Measurements from ENCODE around the gene SETD2.

The SETD2 gene

DNA sequence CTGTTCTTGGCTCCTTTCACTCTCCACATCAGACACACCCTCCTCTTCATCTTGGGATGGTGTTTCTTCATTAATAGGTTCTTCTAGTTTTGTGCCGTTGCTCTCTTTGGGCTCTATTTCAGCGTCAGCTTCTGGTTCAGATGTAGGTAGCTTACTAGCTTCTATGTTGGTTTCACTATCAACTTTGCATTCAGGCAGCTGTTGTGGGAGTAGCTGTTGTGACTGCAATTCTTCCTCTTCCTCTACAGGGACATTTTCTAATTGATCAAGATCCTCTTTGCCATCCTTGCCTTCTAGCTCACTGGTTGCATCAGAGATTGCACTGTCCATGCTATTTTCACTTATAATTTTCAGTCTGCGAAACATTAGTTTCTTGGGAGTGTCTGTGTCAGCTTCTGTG is 80.1 kb downstream of the SETD2 start:
- Histone ChIP-seq H3K4me2 (ENCODE audit: low read length) (no peak overlapping the region), H3K27me3 (ENCODE audit: control insufficient read depth, low read length) (no peaks in the 10 kb centered on the region), H4K20me1 (ENCODE audit: control insufficient read depth, insufficient read depth, low read depth, low read length) (peaks cover 9% of the 10 kb centered on the region), H3K36me3 (ENCODE audit: control insufficient read depth, low read length) (peaks cover 88% of the 10 kb centered on the region), H3K79me2 (ENCODE audit: control insufficient read depth, low read length) (peaks cover 27% of the 10 kb centered on the region), H3K9me2 (replicated peaks; ENCODE audit: control insufficient read depth, low read length) (no peaks in the 10 kb centered on the region), H3K27ac (ENCODE audit: low read depth, low read length) (no peak overlapping the region), H3F3A (ENCODE audit: control insufficient read depth, insufficient read depth) (0 out of 2 replicates have a peak, but pooled peaks cover 5% of the 10 kb centered on the region), H3K4me1 (ENCODE audit: control insufficient read depth, low read length) (no peaks in the 10 kb centered on the region), H3K4me3 (ENCODE audit: low read length) (no peak overlapping the region), H3K9me3 (ENCODE audit: control insufficient read depth, insufficient read depth, low read length) (no peaks in the 10 kb centered on the region)
- no peak for TF ChIP-seq EZH2phosphoT487 (IDR thresholded peaks at IDR 0.05; ENCODE audit: borderline replicate concordance, low read length)
- TF ChIP-seq, protein P1, sequence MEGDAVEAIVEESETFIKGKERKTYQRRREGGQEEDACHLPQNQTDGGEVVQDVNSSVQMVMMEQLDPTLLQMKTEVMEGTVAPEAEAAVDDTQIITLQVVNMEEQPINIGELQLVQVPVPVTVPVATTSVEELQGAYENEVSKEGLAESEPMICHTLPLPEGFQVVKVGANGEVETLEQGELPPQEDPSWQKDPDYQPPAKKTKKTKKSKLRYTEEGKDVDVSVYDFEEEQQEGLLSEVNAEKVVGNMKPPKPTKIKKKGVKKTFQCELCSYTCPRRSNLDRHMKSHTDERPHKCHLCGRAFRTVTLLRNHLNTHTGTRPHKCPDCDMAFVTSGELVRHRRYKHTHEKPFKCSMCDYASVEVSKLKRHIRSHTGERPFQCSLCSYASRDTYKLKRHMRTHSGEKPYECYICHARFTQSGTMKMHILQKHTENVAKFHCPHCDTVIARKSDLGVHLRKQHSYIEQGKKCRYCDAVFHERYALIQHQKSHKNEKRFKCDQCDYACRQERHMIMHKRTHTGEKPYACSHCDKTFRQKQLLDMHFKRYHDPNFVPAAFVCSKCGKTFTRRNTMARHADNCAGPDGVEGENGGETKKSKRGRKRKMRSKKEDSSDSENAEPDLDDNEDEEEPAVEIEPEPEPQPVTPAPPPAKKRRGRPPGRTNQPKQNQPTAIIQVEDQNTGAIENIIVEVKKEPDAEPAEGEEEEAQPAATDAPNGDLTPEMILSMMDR (IDR thresholded peaks at IDR 0.05; ENCODE audit: low read depth, low read length, poor library complexity, severe bottlenecking), result no peak

DNA sequence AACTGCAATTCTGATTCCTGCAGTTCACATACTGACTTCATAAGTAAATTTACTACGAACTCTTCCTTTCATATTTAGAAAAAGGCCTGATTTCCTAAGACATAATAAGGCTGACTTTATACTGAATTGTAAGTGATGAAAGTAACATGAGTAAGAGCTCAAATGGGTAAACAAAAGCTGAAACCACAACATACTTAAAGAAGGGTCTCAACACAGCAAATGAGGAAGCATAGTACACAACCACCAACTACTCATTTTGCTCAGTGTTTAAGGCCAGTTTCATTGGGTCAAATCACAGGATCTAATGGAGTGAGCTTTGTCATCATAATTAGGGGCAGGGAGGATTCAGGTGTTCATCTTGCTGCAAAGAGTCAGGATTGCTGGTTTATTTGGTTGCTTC is 81.4 kb downstream of the SETD2 start:
- H3K9me2 ChIP-seq (replicated peaks; ENCODE audit: control insufficient read depth, low read length), result no peaks in the 10 kb centered on the region
- no peak overlapping the region for H3K4me3 ChIP-seq (ENCODE audit: low read length)
- H3K79me2 ChIP-seq (ENCODE audit: control insufficient read depth, low read length), result peaks cover 25% of the 10 kb centered on the region
- no peaks in the 10 kb centered on the region for H3K27me3 ChIP-seq (ENCODE audit: control insufficient read depth, low read length)
- no peaks in the 10 kb centered on the region for H3K4me1 ChIP-seq (ENCODE audit: control insufficient read depth, low read length)
- H3F3A ChIP-seq (ENCODE audit: control insufficient read depth, insufficient read depth), result 0 out of 2 replicates have a peak, but pooled peaks cover 5% of the 10 kb centered on the region
- peaks cover 9% of the 10 kb centered on the region for H4K20me1 ChIP-seq (ENCODE audit: control insufficient read depth, insufficient read depth, low read depth, low read length)
- peaks cover 87% of the 10 kb centered on the region for H3K36me3 ChIP-seq (ENCODE audit: control insufficient read depth, low read length)
- no peak overlapping the region for H3K27ac ChIP-seq (ENCODE audit: low read depth, low read length)
- no peaks in the 10 kb centered on the region for H3K9me3 ChIP-seq (ENCODE audit: control insufficient read depth, insufficient read depth, low read length)
- TF ChIP-seq EZH2phosphoT487 (IDR thresholded peaks at IDR 0.05; ENCODE audit: borderline replicate concordance, low read length), result no peak
- TF ChIP-seq, protein P1 (IDR thresholded peaks at IDR 0.05; ENCODE audit: low read depth, low read length, poor library complexity, severe bottlenecking), result no peak
- H3K4me2 ChIP-seq (ENCODE audit: low read length), result no peak overlapping the region

DNA sequence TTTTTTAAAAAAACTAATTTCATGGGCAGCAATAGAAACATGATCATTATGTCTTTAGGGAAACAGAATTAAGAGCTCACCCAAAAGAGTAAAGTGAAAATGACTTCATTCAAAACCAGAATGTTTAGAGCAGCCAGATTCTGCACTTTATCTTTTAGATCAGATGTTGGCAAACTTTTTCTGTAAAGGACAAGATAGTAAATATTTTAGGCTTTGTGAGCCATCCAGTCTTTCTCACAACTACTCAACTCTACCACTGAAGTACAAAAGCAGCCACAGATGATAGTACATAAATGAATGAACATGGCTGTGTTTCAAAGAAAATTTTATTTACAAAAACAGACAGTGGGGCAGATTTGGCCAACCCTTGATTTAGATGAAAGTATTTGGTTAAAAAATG is 84.5 kb downstream of the SETD2 start:
- H3K79me2 ChIP-seq (ENCODE audit: control insufficient read depth, low read length), result peaks cover 37% of the 10 kb centered on the region
- TF ChIP-seq, protein P1 (IDR thresholded peaks at IDR 0.05; ENCODE audit: low read depth, low read length, poor library complexity, severe bottlenecking), result no peak
- TF ChIP-seq EZH2phosphoT487 (IDR thresholded peaks at IDR 0.05; ENCODE audit: borderline replicate concordance, low read length), result no peak
- H3K4me3 ChIP-seq (ENCODE audit: low read length), result no peak overlapping the region
- H3K9me3 ChIP-seq (ENCODE audit: control insufficient read depth, insufficient read depth, low read length), result no peaks in the 10 kb centered on the region
- no peaks in the 10 kb centered on the region for H3K27me3 ChIP-seq (ENCODE audit: control insufficient read depth, low read length)
- H3F3A ChIP-seq (ENCODE audit: control insufficient read depth, insufficient read depth), result 0 out of 2 replicates have a peak, but pooled peaks cover 5% of the 10 kb centered on the region
- H4K20me1 ChIP-seq (ENCODE audit: control insufficient read depth, insufficient read depth, low read depth, low read length), result peaks cover 6% of the 10 kb centered on the region
- no peaks in the 10 kb centered on the region for H3K4me1 ChIP-seq (ENCODE audit: control insufficient read depth, low read length)
- H3K27ac ChIP-seq (ENCODE audit: low read depth, low read length), result no peak overlapping the region
- peaks cover 82% of the 10 kb centered on the region for H3K36me3 ChIP-seq (ENCODE audit: control insufficient read depth, low read length)
- H3K9me2 ChIP-seq (replicated peaks; ENCODE audit: control insufficient read depth, low read length), result no peaks in the 10 kb centered on the region
- no peak overlapping the region for H3K4me2 ChIP-seq (ENCODE audit: low read length)

Data from DOHH2 (cell line).